Stomach (tissue), 9 donors: ENCODE results near the gene CSF3. TPM values are rescaled to one million over a fixed set of nuclear protein-coding genes. Genes with fewer than 3 reads are reported as not detected.
"Not testable (repeated sequence)": the region's sequence is repeated elsewhere in the genome, so short reads cannot be mapped to it uniquely, and the experiment has no call there.

Experiments
- DNase-seq, 2 donors: peaks; one replicate each; pipeline versions ENCODE4 v3.0.0 to v3.0.0-alpha.2; 2013 to 2019
- H3K27ac ChIP-seq, 5 donors: fragments of 200-600 bp in 4 of 5; sonication (generic) in 4 of 5; one replicate each; pipeline ENCODE4 v1.5.1; 2013 to 2019; ENCODE audit warnings: mild to moderate bottlenecking in 1 of 5, moderate library complexity in 1 of 5
- H3K27me3 ChIP-seq, 3 donors: fragments of 200-600 bp; sonication (generic); one replicate each; pipeline ENCODE4 v1.5.1; 2017 to 2019; ENCODE audit warnings: mixed run types in 1 of 3
- H3K36me3 ChIP-seq, 4 donors: fragments of 200-600 bp; sonication (generic); 1 replicate in 3 of 4; 2 replicates in 1 of 4; pipeline ENCODE4 v1.5.1; 2016 to 2019
- H3K4me1 ChIP-seq, 4 donors: fragments of 200-600 bp; sonication (generic); one replicate each; pipeline ENCODE4 v1.5.1; 2016 to 2019
- H3K4me3 ChIP-seq, 4 donors: fragments of 200-600 bp; sonication (generic) in 3 of 4; one replicate each; pipeline ENCODE4 v1.5.1; 2016 to 2019; ENCODE audit warnings: mild to moderate bottlenecking in 1 of 4
- H3K9me3 ChIP-seq, 4 donors: fragments of 200-600 bp; sonication (generic); one replicate each; pipeline ENCODE4 v1.5.1; 2016 to 2019
- EP300 ChIP-seq: sonication (generic); formaldehyde crosslinking; IDR thresholded peaks from one replicate; pipeline ENCODE4 v1.6.1; 2017; ENCODE audit warnings: antibody characterized with exemption
- POLR2A ChIP-seq, 4 donors: fragments of 450-650 bp; IDR thresholded peaks; one replicate each; pipeline ENCODE4 v1.6.1; 2016; ENCODE audit warnings: antibody characterized with exemption in 4 of 4, control low read depth in 2 of 4, mild to moderate bottlenecking in 1 of 4, moderate library complexity in 1 of 4
- POLR2AphosphoS5 ChIP-seq, 3 donors: sonication (generic); formaldehyde crosslinking; IDR thresholded peaks; one replicate each; pipeline ENCODE4 v1.6.1; 2016; ENCODE audit warnings: antibody characterized with exemption in 3 of 3
- WGBS, 5 donors: extraction: QIAGEN DNeasy Blood & Tissue Kit in 3 of 5; methylation state at CpG; one replicate each; pipeline versions ENCODE4 v1.1.5 to v1.1.7; 2013 to 2018; 5-methylcytosine and 5-hydroxymethylcytosine counted together
- intact Hi-C: fragments of 100-400 bp; cut with DNase I; formaldehyde crosslinking; loops from one replicate; pipeline ENCODE4 v1.15.1; 2023; ENCODE audit warnings: low total_unique reads
- polyA plus RNA-seq, 3 donors: library from polyadenylated mRNA; stranded (reverse); fragments of 200-250 nt; gene quantifications; one replicate each; pipeline ENCODE4 v1.2.3, GENCODE V29; 2013
- total RNA-seq, 5 donors: library from RNA; depleted of rRNA; stranded (reverse); fragments of >200 nt; gene quantifications; one replicate each; pipeline versions ENCODE4 v1.1.0 to v1.2.3, GENCODE V29; 2014 to 2016
- TF ChIP-seq, protein P1 (sequence below), 7 experiments: fragments of 450-650 bp in 4 of 7; fragments of 200-600 bp in 3 of 7; sonication (generic) in 3 of 7; IDR thresholded peaks; one replicate each; pipeline ENCODE4 v1.5.1; 2016 to 2019; ENCODE audit warnings: antibody characterized with exemption in 7 of 7, control low read depth in 2 of 7, mild to moderate bottlenecking in 1 of 7
- donor health status: healthy with polysubstance abuse.
- donor health status: Bipolar disorder and iron deficiency.
- donor health status: healthy.

The CSF3 gene
- total and polyA plus RNA-seq, 8 donors: 0.55 to 16.2 (median 1.6) TPM; not detected in 2

DNA sequence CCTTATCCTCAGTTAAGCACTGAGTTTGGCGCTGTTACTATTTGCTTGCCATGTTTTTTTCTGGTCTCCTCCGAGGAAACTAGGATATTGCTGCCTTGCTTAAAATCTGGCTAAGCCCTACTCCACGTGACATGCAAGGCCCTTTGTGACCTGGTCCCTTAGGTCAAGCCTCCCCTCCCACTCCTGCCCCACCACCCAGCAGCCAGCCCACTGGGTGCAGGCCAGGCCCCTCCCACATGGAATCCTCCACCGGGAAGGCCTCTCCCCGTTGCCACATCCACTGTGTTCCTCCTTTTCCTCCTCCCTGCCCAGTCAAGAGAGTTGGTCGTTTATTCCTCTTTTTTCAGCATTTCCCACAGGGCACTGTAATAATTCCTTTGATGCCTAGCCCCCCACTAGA is 18.4 kb upstream of the CSF3 start:
- WGBS, 5 donors: 32 to 49% (median 45%) methylated on average over 6 of the region's 6 CpGs
- Histone ChIP-seq H3K9me3 (no peaks in the 10 kb centered on the region), H3K27me3 (no peaks in the 10 kb centered on the region), H3K27ac (no peak overlapping the region), H3K4me1 (peaks cover 0 to 5% (median 0%) of the 10 kb centered on the region in 4 donors), H3K4me3 (no peak overlapping the region), H3K36me3 (peaks cover 58 to 71% (median 68%) of the 10 kb centered on the region in 4 donors)
- intact Hi-C loops: no loop called here
- no peak for TF ChIP-seq POLR2AphosphoS5 (IDR thresholded peaks at IDR 0.05)
- TF ChIP-seq EP300: no peak
- TF ChIP-seq, protein P1, sequence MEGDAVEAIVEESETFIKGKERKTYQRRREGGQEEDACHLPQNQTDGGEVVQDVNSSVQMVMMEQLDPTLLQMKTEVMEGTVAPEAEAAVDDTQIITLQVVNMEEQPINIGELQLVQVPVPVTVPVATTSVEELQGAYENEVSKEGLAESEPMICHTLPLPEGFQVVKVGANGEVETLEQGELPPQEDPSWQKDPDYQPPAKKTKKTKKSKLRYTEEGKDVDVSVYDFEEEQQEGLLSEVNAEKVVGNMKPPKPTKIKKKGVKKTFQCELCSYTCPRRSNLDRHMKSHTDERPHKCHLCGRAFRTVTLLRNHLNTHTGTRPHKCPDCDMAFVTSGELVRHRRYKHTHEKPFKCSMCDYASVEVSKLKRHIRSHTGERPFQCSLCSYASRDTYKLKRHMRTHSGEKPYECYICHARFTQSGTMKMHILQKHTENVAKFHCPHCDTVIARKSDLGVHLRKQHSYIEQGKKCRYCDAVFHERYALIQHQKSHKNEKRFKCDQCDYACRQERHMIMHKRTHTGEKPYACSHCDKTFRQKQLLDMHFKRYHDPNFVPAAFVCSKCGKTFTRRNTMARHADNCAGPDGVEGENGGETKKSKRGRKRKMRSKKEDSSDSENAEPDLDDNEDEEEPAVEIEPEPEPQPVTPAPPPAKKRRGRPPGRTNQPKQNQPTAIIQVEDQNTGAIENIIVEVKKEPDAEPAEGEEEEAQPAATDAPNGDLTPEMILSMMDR (IDR thresholded peaks at IDR 0.05): no peak
- TF ChIP-seq POLR2A (IDR thresholded peaks at IDR 0.05): no peak
- no peak for DNase-seq

- Histone ChIP-seq H3K27ac (peak overlapping the region in 1 of 5 donors; percentile 22), H3K27me3 (no peaks in the 10 kb centered on the region), H3K36me3 (peaks cover 51 to 64% (median 60%) of the 10 kb centered on the region in 4 donors), H3K4me3 (no peak overlapping the region), H3K9me3 (no peaks in the 10 kb centered on the region), H3K4me1 (peaks cover 0 to 5% (median 0%) of the 10 kb centered on the region in 4 donors)
- intact Hi-C loops: no loop called here
- WGBS, 5 donors: 72 to 83% (median 79%) methylated on average over 4 of the region's 4 CpGs
- TF ChIP-seq, protein P1 (IDR thresholded peaks at IDR 0.05): no peak
- TF ChIP-seq EP300 (no peak), POLR2AphosphoS5 (IDR thresholded peaks at IDR 0.05) (no peak), POLR2A (IDR thresholded peaks at IDR 0.05) (no peak)
- DNase-seq: no peak
These were observed 17.7 kb upstream of the CSF3 start for GRCh38 chr17:39997543-39997942.

DNA sequence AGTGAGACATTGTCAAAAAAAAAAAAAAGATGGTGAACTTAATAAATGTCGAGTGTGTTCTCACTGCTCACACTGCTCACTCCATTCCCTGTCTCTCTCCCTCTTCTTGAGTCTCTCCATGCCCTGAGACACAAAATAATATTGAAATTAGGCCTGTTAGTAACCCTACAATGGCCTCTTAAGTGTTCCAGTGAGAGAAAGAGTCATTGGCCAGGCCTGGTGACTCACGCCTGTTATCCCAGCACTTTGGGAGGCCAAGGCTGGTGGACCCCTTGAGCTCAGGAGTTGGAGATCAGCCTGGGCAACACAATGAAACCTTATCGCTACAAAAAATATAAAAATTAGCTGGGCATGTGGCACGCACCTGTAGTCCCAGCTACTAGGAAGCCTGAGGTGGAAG is 16.2 kb upstream of the CSF3 start:
- WGBS, 5 donors: 74 to 87% (median 80%) methylated on average over 4 of the region's 4 CpGs
- Histone ChIP-seq H3K27me3 (no peaks in the 10 kb centered on the region), H3K4me1 (peaks cover 0 to 5% (median 0%) of the 10 kb centered on the region in 4 donors), H3K36me3 (peaks cover 36 to 48% (median 45%) of the 10 kb centered on the region in 4 donors), H3K27ac (no peak overlapping the region), H3K4me3 (no peak overlapping the region), H3K9me3 (no peaks in the 10 kb centered on the region)
- no peak for TF ChIP-seq POLR2A (IDR thresholded peaks at IDR 0.05)
- TF ChIP-seq, protein P1 (IDR thresholded peaks at IDR 0.05): no peak
- no peak for TF ChIP-seq EP300
- TF ChIP-seq POLR2AphosphoS5 (IDR thresholded peaks at IDR 0.05): no peak
- DNase-seq: no peak
- intact Hi-C loops: no loop called here

- intact Hi-C loops: no loop called here
- H3K27ac ChIP-seq: no peak overlapping the region
- no peaks in the 10 kb centered on the region for H3K27me3 ChIP-seq
- no peak for TF ChIP-seq POLR2A (IDR thresholded peaks at IDR 0.05)
- TF ChIP-seq POLR2AphosphoS5 (IDR thresholded peaks at IDR 0.05): no peak
- TF ChIP-seq EP300: no peak
- TF ChIP-seq, protein P1 (IDR thresholded peaks at IDR 0.05): no peak
- H3K36me3 ChIP-seq: peaks cover 25 to 37% (median 34%) of the 10 kb centered on the region in 4 donors
- no peaks in the 10 kb centered on the region for H3K9me3 ChIP-seq
- 87 to 89% (median 88%) methylated on average over 7 of the region's 7 CpGs for WGBS, 5 donors
- H3K4me3 ChIP-seq: no peak overlapping the region
- no peak for DNase-seq
- H3K4me1 ChIP-seq: peaks cover 0 to 5% (median 0%) of the 10 kb centered on the region in 4 donors
These were observed 15.1 kb upstream of the CSF3 start for GRCh38 chr17:40000161-40000560.

GRCh38 chr17:40001335-40001734 is 13.9 kb upstream of the CSF3 start:
- peaks cover 13 to 26% (median 22%) of the 10 kb centered on the region in 4 donors for H3K36me3 ChIP-seq
- H3K27ac ChIP-seq, H3K27me3 ChIP-seq, H3K4me1 ChIP-seq, DNase-seq, H3K4me3 ChIP-seq, H3K9me3 ChIP-seq, intact Hi-C loops: not testable (repeated sequence)
- 82 to 97% (median 89%) methylated on average over 8 of the region's 8 CpGs for WGBS, 5 donors
